IPS-15b (cell line): Measurements from ENCODE around the gene PLEKHH3.
"Not testable (repeated sequence)": the region's sequence is repeated elsewhere in the genome, so short reads cannot be mapped to it uniquely, and the experiment has no call there.

Experiments used
- H3K27me3 ChIP-seq: one replicate; pipeline ENCODE4 v1.6.1; 2013; ENCODE audit warnings: low read length; ENCODE audit not compliant: control insufficient read depth, insufficient read depth
- H3K36me3 ChIP-seq: one replicate; pipeline ENCODE4 v1.6.1; 2013; ENCODE audit warnings: low read length; ENCODE audit not compliant: control insufficient read depth, insufficient read depth
- H3K4me1 ChIP-seq: one replicate; pipeline ENCODE4 v1.6.1; 2013; ENCODE audit warnings: mild to moderate bottlenecking, low read length; ENCODE audit not compliant: control insufficient read depth, insufficient read depth
- H3K4me3 ChIP-seq: one replicate; pipeline ENCODE4 v1.5.1; 2013; ENCODE audit warnings: low read depth, low read length
- H3K9ac ChIP-seq: one replicate; pipeline ENCODE4 v1.6.1; 2013; ENCODE audit warnings: low read depth, mild to moderate bottlenecking, low read length
- H3K9me3 ChIP-seq: one replicate; pipeline ENCODE4 v1.6.1; 2013; ENCODE audit warnings: mild to moderate bottlenecking, low read length; ENCODE audit not compliant: control insufficient read depth, insufficient read depth

Gene PLEKHH3

GRCh38 chr17:42640121-42640520 is 36.7 kb downstream of the PLEKHH3 start:
- Histone ChIP-seq H3K4me1 (no peaks in the 10 kb centered on the region), H3K9ac (no peak overlapping the region), H3K36me3 (no peaks in the 10 kb centered on the region), H3K9me3 (no peaks in the 10 kb centered on the region), H3K27me3 (no peaks in the 10 kb centered on the region), H3K4me3 (no peak overlapping the region)

DNA sequence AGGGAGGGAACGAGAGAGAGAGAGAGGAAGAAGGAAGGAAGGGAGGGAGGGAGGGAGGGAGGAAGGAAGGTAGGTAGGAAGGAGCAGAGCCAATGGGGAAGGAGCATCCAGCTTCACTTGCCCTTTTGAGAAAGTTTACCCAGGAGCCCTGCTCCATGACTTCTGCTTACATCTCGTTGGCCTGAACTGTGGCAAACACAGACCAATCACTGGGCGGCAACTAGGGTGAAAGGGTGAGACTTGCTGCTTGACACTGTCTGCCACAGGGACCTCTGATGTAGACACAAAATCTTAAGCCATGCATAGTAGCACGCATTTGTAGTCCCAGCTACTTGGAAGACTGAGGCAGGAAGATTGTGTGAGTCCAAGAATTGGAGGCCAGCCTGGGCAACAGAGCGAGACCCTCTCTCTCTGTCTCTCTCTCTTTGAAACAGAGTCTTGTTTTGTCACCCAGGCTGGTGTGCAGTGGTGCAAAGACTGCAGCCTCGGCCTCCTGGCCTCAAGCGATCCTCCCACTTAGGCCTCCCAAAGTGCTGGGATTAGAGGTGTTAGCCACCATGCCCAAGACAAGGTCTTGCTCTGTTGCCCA is 37.2 kb downstream of the PLEKHH3 start:
- H3K36me3 ChIP-seq: no peaks in the 10 kb centered on the region
- no peaks in the 10 kb centered on the region for H3K4me1 ChIP-seq

DNA sequence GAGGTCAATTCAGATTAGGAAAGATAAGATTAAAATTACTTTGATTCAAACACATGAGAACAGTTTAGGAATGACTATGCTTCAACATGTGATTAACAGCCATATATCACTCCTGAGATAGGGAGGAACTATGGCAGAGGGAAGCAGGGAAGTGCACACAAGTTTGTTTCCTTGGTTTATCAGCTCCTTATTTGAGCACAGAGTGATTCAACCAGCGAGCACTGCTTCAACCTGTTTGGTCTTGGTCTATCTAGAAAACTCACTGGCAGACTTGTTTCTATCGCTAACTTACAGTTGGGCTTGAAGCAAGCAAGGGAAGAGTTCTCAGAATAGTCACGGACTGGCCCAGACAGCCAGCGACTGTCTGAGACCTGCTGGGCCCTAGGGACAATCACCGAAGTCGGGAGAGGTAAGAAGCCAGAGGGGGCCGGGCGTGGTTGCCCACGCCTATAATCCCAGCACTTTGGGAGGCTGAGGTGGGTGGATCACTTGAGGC is 43.8 kb downstream of the PLEKHH3 start:
- no peaks in the 10 kb centered on the region for H3K27me3 ChIP-seq
- H3K36me3 ChIP-seq: no peaks in the 10 kb centered on the region
- H3K4me3 ChIP-seq: no peak overlapping the region
- no peak overlapping the region for H3K9ac ChIP-seq
- H3K9me3 ChIP-seq: no peaks in the 10 kb centered on the region
- no peaks in the 10 kb centered on the region for H3K4me1 ChIP-seq

More for the DNA sequence above, 37.2 kb downstream of the PLEKHH3 start:
- no peak overlapping the region for H3K9ac ChIP-seq
- H3K9me3 ChIP-seq: no peaks in the 10 kb centered on the region
- H3K27me3 ChIP-seq: no peaks in the 10 kb centered on the region
- no peak overlapping the region for H3K4me3 ChIP-seq

GRCh38 chr17:42629411-42630009 is 47.3 kb downstream of the PLEKHH3 start:
- H3K36me3 ChIP-seq: no peaks in the 10 kb centered on the region

GRCh38 chr17:42627032-42627764 is 49.6 kb downstream of the PLEKHH3 start:
- not testable (repeated sequence) for H3K9me3 ChIP-seq, H3K36me3 ChIP-seq, H3K9ac ChIP-seq, H3K4me1 ChIP-seq, H3K4me3 ChIP-seq, H3K27me3 ChIP-seq

More at GRCh38 chr17:42629411-42630009, 47.3 kb downstream of the PLEKHH3 start:
- Histone ChIP-seq H3K9me3 (no peaks in the 10 kb centered on the region), H3K4me1 (no peaks in the 10 kb centered on the region), H3K27me3 (no peaks in the 10 kb centered on the region), H3K4me3 (no peak overlapping the region), H3K9ac (no peak overlapping the region)

- Histone ChIP-seq H3K4me1 (peaks cover 1% of the 10 kb centered on the region), H3K9ac (no peak overlapping the region), H3K36me3 (no peaks in the 10 kb centered on the region), H3K9me3 (no peaks in the 10 kb centered on the region), H3K4me3 (no peak overlapping the region), H3K27me3 (no peaks in the 10 kb centered on the region)
Observed at GRCh38 chr17:42623732-42624596, 52.8 kb downstream of the PLEKHH3 start.

- Histone ChIP-seq H3K27me3 (no peaks in the 10 kb centered on the region), H3K4me3 (no peak overlapping the region), H3K9ac (no peak overlapping the region), H3K36me3 (no peaks in the 10 kb centered on the region), H3K4me1 (peaks cover 6% of the 10 kb centered on the region), H3K9me3 (no peaks in the 10 kb centered on the region)
Observed at GRCh38 chr17:42623271-42623670, 53.5 kb downstream of the PLEKHH3 start.

GRCh38 chr17:42621987-42622386 is 54.8 kb downstream of the PLEKHH3 start:
- not testable (repeated sequence) for H3K36me3 ChIP-seq, H3K9ac ChIP-seq, H3K27me3 ChIP-seq, H3K4me3 ChIP-seq, H3K9me3 ChIP-seq, H3K4me1 ChIP-seq

DNA sequence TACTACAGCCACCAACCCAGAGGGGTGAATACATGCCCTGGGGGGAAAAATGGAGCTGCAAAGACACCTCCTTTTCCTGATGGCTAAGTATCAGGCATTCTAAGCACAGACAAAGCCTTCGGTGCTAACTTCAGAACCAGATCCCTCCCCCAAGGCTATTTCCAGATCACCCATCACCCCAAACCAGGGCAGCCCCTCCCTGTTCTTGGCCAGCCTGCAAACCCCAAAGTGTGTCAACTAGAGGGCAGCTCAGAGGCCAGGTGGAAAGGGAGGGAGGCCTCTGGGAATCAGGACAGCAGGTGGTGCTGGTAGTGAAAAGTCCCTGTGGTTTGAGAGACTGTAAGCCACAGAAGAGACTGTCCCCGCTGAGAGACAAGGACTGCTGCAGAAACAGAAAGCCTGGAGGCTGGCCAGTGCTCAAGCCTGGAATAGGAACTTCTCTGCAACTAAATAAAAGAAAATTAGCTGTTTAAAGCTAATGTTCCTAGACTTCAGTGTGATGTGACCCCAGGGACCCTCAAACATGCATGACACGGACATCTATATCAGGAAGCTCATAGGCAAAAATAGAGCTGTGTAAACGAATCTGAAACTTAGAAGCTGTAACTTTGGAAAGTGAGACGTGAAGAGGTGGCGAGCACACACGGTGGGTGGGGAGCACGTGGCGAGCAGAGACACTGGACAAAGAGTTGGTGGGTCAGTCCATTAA is 58.2 kb downstream of the PLEKHH3 start:
- Histone ChIP-seq H3K4me3 (no peak overlapping the region), H3K36me3 (peaks cover 22% of the 10 kb centered on the region), H3K4me1 (peaks cover 7% of the 10 kb centered on the region), H3K9me3 (no peaks in the 10 kb centered on the region), H3K9ac (no peak overlapping the region), H3K27me3 (no peaks in the 10 kb centered on the region)

GRCh38 chr17:42617956-42618431 is 58.8 kb downstream of the PLEKHH3 start:
- Histone ChIP-seq H3K4me3 (no peak overlapping the region), H3K9ac (no peak overlapping the region), H3K36me3 (peaks cover 25% of the 10 kb centered on the region), H3K9me3 (no peaks in the 10 kb centered on the region), H3K4me1 (peaks cover 7% of the 10 kb centered on the region), H3K27me3 (no peaks in the 10 kb centered on the region)
